ENCODE results near the gene TBCK.

DNA sequence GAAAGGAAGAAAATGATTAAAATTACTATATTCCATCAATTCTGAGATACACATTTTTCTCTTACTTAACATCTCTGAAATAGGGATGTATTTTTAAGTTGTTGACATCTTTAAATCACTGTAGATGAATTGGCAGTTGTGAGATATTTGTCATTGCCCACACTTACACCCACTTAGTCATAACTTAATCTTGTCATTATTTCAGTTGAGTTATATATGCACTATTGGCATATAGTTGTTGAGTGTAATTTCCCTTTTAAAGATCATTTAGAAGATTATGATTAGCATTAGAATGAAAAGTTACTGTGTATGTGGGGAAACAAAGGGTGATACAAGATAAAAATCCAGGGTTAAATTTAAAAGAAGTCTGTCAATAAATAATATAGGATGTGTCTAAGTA, 2.5 kb upstream of the TBCK start:
- TF ChIP-seq, protein P1, sequence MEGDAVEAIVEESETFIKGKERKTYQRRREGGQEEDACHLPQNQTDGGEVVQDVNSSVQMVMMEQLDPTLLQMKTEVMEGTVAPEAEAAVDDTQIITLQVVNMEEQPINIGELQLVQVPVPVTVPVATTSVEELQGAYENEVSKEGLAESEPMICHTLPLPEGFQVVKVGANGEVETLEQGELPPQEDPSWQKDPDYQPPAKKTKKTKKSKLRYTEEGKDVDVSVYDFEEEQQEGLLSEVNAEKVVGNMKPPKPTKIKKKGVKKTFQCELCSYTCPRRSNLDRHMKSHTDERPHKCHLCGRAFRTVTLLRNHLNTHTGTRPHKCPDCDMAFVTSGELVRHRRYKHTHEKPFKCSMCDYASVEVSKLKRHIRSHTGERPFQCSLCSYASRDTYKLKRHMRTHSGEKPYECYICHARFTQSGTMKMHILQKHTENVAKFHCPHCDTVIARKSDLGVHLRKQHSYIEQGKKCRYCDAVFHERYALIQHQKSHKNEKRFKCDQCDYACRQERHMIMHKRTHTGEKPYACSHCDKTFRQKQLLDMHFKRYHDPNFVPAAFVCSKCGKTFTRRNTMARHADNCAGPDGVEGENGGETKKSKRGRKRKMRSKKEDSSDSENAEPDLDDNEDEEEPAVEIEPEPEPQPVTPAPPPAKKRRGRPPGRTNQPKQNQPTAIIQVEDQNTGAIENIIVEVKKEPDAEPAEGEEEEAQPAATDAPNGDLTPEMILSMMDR (IDR thresholded peaks at IDR 0.05), result no peak
- TF ChIP-seq POLR2A (IDR thresholded peaks at IDR 0.05), result no peak
